Measurements from ENCODE around the gene CAMK2N2.

GRCh38 chr3:184239708-184240107 is 21.6 kb downstream of the CAMK2N2 start:
- TF ChIP-seq RAD21 (IDR thresholded peaks at IDR 0.05; ENCODE audit: low read depth) (no peak), TEAD4 (IDR thresholded peaks at IDR 0.05) (no peak), CEBPB (IDR thresholded peaks at IDR 0.05) (no peak), TAF1 (IDR thresholded peaks at IDR 0.05; ENCODE audit: low read depth) (no peak), YY1 (IDR thresholded peaks at IDR 0.05; ENCODE audit: low read depth) (no peak), EGR1 (IDR thresholded peaks at IDR 0.05) (no peak), TCF12 (IDR thresholded peaks at IDR 0.05; ENCODE audit: low read depth) (no peak)

Data from Ishikawa (cell line).